Esophagus muscularis mucosa (tissue), 4 donors: ENCODE data around the gene CCDC188. TPM values are rescaled to one million over a fixed set of nuclear protein-coding genes. Genes with fewer than 3 reads are reported as not detected.

ENCODE experiments used
- DNase-seq: peaks from one replicate; pipeline ENCODE4 v3.0.0-alpha.2; 2017; ENCODE audit errors: extremely low spot score
- H3K27ac ChIP-seq, 4 donors: fragments of 200-600 bp; sonication (generic); replicated peaks in 1 of 4; 1 replicate in 3 of 4; 2 replicates in 1 of 4; pipeline ENCODE4 v1.5.1; 2016 to 2019; ENCODE audit warnings: mild to moderate bottlenecking in 1 of 4
- H3K27me3 ChIP-seq, 4 donors: fragments of 200-600 bp; sonication (generic); one replicate each; pipeline versions ENCODE4 v1.5.1 to v1.6.0; 2016 to 2019
- H3K36me3 ChIP-seq, 4 donors: fragments of 200-600 bp; sonication (generic); one replicate each; pipeline ENCODE4 v1.5.1; 2016 to 2019
- H3K4me1 ChIP-seq, 4 donors: fragments of 200-600 bp; sonication (generic); one replicate each; pipeline ENCODE4 v1.5.1; 2016 to 2019
- H3K4me3 ChIP-seq, 4 donors: fragments of 200-600 bp; sonication (generic); 1 replicate in 2 of 4; 2 replicates in 2 of 4; pipeline ENCODE4 v1.5.1; 2016 to 2019; ENCODE audit warnings: mild to moderate bottlenecking in 4 of 4, moderate library complexity in 1 of 4
- H3K9me3 ChIP-seq, 4 donors: fragments of 200-600 bp; sonication (generic); 1 replicate in 3 of 4; 2 replicates in 1 of 4; pipeline ENCODE4 v1.5.1; 2016 to 2019
- CTCF ChIP-seq, 3 experiments: fragments of 200-600 bp in 2 of 3; fragments of 450-650 bp in 1 of 3; sonication (generic) in 2 of 3; IDR thresholded peaks; one replicate each; pipeline ENCODE4 v1.5.1; 2017 to 2019; ENCODE audit warnings: antibody characterized with exemption in 3 of 3, mild to moderate bottlenecking in 2 of 3, moderate library complexity in 1 of 3
- EP300 ChIP-seq: sonication (generic); formaldehyde crosslinking; IDR thresholded peaks from one replicate; pipeline ENCODE4 v1.6.1; 2017; ENCODE audit warnings: antibody characterized with exemption
- POLR2A ChIP-seq: fragments of 450-650 bp; IDR thresholded peaks from one replicate; pipeline ENCODE4 v1.6.1; 2017; ENCODE audit warnings: antibody characterized with exemption, moderate library complexity, mild to moderate bottlenecking, low read depth
- POLR2AphosphoS5 ChIP-seq, 2 donors: sonication (generic); formaldehyde crosslinking; IDR thresholded peaks; one replicate each; pipeline ENCODE4 v1.6.1; 2017; ENCODE audit warnings: antibody characterized with exemption in 2 of 2
- WGBS: methylation state at CpG from one replicate; pipeline ENCODE4 v1.1.5; 2018; 5-methylcytosine and 5-hydroxymethylcytosine counted together
- intact Hi-C: fragments of 100-400 bp; cut with DNase I; formaldehyde crosslinking; loops from one replicate; pipeline ENCODE4 v1.15.1; 2023
- total RNA-seq, 4 donors: library from RNA; depleted of rRNA; stranded (reverse); fragments of >200 nt; gene quantifications; one replicate each; pipeline versions ENCODE4 v1.1.0 to v1.2.1, GENCODE V29; 2016

The CCDC188 gene
- total RNA-seq, 4 donors from 2014 or later = 0.17 to 1.4 (median 0.64) TPM

- TF ChIP-seq POLR2AphosphoS5 (IDR thresholded peaks at IDR 0.05) = no peak
- WGBS = 94% methylated on average over 2 of the region's 10 CpGs
- H3K4me3 ChIP-seq = no peak overlapping the region
- peaks cover 0 to 5% (median 0%) of the 10 kb centered on the region in 4 donors for H3K27me3 ChIP-seq
- no peak for DNase-seq
- H3K4me1 ChIP-seq = no peaks in the 10 kb centered on the region
- no peaks in the 10 kb centered on the region for H3K36me3 ChIP-seq
- intact Hi-C loops = no loop called here
- H3K27ac ChIP-seq = no peak overlapping the region
- H3K9me3 ChIP-seq = no peaks in the 10 kb centered on the region
These were observed 28.0 kb upstream of the CCDC188 start for GRCh38 chr22:20178915-20179227.

GRCh38 chr22:20178075-20178914 lies 27.4 kb upstream of the CCDC188 start:
- H3K36me3 ChIP-seq = no peaks in the 10 kb centered on the region
- 91% methylated on average over 10 of the region's 29 CpGs for WGBS
- intact Hi-C loops = no loop called here
- H3K9me3 ChIP-seq = no peaks in the 10 kb centered on the region
- no peak for DNase-seq
- no peaks in the 10 kb centered on the region for H3K4me1 ChIP-seq
- TF ChIP-seq EP300 = no peak
- H3K4me3 ChIP-seq = no peak overlapping the region
- no peak overlapping the region for H3K27ac ChIP-seq
- H3K27me3 ChIP-seq = peaks cover 0 to 5% (median 0%) of the 10 kb centered on the region in 4 donors

GRCh38 chr22:20177217-20177911 lies 26.5 kb upstream of the CCDC188 start:
- Histone ChIP-seq H3K36me3 (no peaks in the 10 kb centered on the region), H3K4me3 (no peak overlapping the region), H3K9me3 (no peaks in the 10 kb centered on the region), H3K27ac (no peak overlapping the region), H3K4me1 (no peaks in the 10 kb centered on the region), H3K27me3 (peaks cover 0 to 5% (median 0%) of the 10 kb centered on the region in 4 donors)
- no peak for DNase-seq
- intact Hi-C loops = no loop called here
- 81% methylated on average over 18 of the region's 21 CpGs for WGBS
- TF ChIP-seq CTCF (IDR thresholded peaks at IDR 0.05) = no peak
- no peak for TF ChIP-seq POLR2A
- TF ChIP-seq EP300 = no peak
- TF ChIP-seq POLR2AphosphoS5 (IDR thresholded peaks at IDR 0.05) = no peak

GRCh38 chr22:20176421-20177085 lies 25.7 kb upstream of the CCDC188 start:
- Histone ChIP-seq H3K36me3 (no peaks in the 10 kb centered on the region), H3K27me3 (peaks cover 0 to 5% (median 0%) of the 10 kb centered on the region in 4 donors), H3K4me3 (no peak overlapping the region), H3K27ac (no peak overlapping the region), H3K4me1 (no peaks in the 10 kb centered on the region), H3K9me3 (no peaks in the 10 kb centered on the region)
- intact Hi-C loops = no loop called here
- no peak for DNase-seq
- 85% methylated on average over 14 of the region's 17 CpGs for WGBS
- TF ChIP-seq POLR2AphosphoS5 (IDR thresholded peaks at IDR 0.05) (no peak), POLR2A (no peak), CTCF (IDR thresholded peaks at IDR 0.05) (no peak), EP300 (no peak)

- intact Hi-C loops = no loop called here
- DNase-seq = no peak
- WGBS = 49% methylated on average over 12 of the region's 12 CpGs
These were observed 24.7 kb upstream of the CCDC188 start for GRCh38 chr22:20175597-20175900.

More at GRCh38 chr22:20175597-20175900, 24.7 kb upstream of the CCDC188 start:
- no peaks in the 10 kb centered on the region for H3K4me1 ChIP-seq
- H3K36me3 ChIP-seq = no peaks in the 10 kb centered on the region
- TF ChIP-seq POLR2A = no peak
- TF ChIP-seq CTCF (IDR thresholded peaks at IDR 0.05) = no peak
- TF ChIP-seq POLR2AphosphoS5 (IDR thresholded peaks at IDR 0.05) = no peak
- TF ChIP-seq EP300 = no peak
- H3K27me3 ChIP-seq = peaks cover 0 to 5% (median 0%) of the 10 kb centered on the region in 4 donors
- no peak overlapping the region for H3K4me3 ChIP-seq
- H3K27ac ChIP-seq = no peak overlapping the region
- no peaks in the 10 kb centered on the region for H3K9me3 ChIP-seq
